Measurements from ENCODE around the gene TDP1.

The TDP1 gene

GRCh38 chr14:90045616-90046015 is 89.9 kb downstream of the TDP1 start:
- Histone ChIP-seq H2AFZ (ENCODE audit: low read length, unreplicated experiment) (no peak overlapping the region), H3K4me3 (ENCODE audit: low read depth, low read length) (no peak overlapping the region), H3K79me2 (ENCODE audit: control insufficient read depth, insufficient read depth, low read length, unreplicated experiment) (no peaks in the 10 kb centered on the region), H3K36me3 (ENCODE audit: insufficient read depth, low read length) (no peaks in the 10 kb centered on the region), H3K27ac (ENCODE audit: low read depth, low read length) (no peak overlapping the region), H3K4me1 (ENCODE audit: control insufficient read depth, insufficient read depth, low read length, unreplicated experiment) (no peaks in the 10 kb centered on the region), H3K27me3 (ENCODE audit: insufficient read depth, low read length) (peaks cover 1% of the 10 kb centered on the region; the same call in 1 of the 2 replicates)

GRCh38 chr14:90049390-90049789 is 93.7 kb downstream of the TDP1 start:
- Histone ChIP-seq H3K36me3 (ENCODE audit: insufficient read depth, low read length) (no peaks in the 10 kb centered on the region), H3K79me2 (ENCODE audit: control insufficient read depth, insufficient read depth, low read length, unreplicated experiment) (no peaks in the 10 kb centered on the region), H3K4me1 (ENCODE audit: control insufficient read depth, insufficient read depth, low read length, unreplicated experiment) (peaks cover 9% of the 10 kb centered on the region), H3K27ac (ENCODE audit: low read depth, low read length) (no peak overlapping the region), H3K27me3 (ENCODE audit: insufficient read depth, low read length) (peaks cover 20% of the 10 kb centered on the region; the same call in 1 of the 2 replicates), H3K4me3 (ENCODE audit: low read depth, low read length) (no peak overlapping the region), H2AFZ (ENCODE audit: low read length, unreplicated experiment) (no peak overlapping the region)

- Histone ChIP-seq H3K36me3 (ENCODE audit: insufficient read depth, low read length) (no peaks in the 10 kb centered on the region), H3K27ac (ENCODE audit: low read depth, low read length) (no peak overlapping the region), H3K27me3 (ENCODE audit: insufficient read depth, low read length) (peaks cover 28% of the 10 kb centered on the region; the same call in 1 of the 2 replicates), H3K4me1 (ENCODE audit: control insufficient read depth, insufficient read depth, low read length, unreplicated experiment) (peaks cover 9% of the 10 kb centered on the region), H2AFZ (ENCODE audit: low read length, unreplicated experiment) (no peak overlapping the region), H3K79me2 (ENCODE audit: control insufficient read depth, insufficient read depth, low read length, unreplicated experiment) (no peaks in the 10 kb centered on the region), H3K4me3 (ENCODE audit: low read depth, low read length) (no peak overlapping the region)
Observed at GRCh38 chr14:90050271-90050670, 94.5 kb downstream of the TDP1 start.

- Histone ChIP-seq H3K27me3 (ENCODE audit: insufficient read depth, low read length) (peaks cover 50% of the 10 kb centered on the region), H3K79me2 (ENCODE audit: control insufficient read depth, insufficient read depth, low read length, unreplicated experiment) (no peaks in the 10 kb centered on the region), H2AFZ (ENCODE audit: low read length, unreplicated experiment) (no peak overlapping the region), H3K4me1 (ENCODE audit: control insufficient read depth, insufficient read depth, low read length, unreplicated experiment) (peaks cover 9% of the 10 kb centered on the region), H3K36me3 (ENCODE audit: insufficient read depth, low read length) (no peaks in the 10 kb centered on the region), H3K27ac (ENCODE audit: low read depth, low read length) (no peak overlapping the region), H3K4me3 (ENCODE audit: low read depth, low read length) (no peak overlapping the region)
Observed at GRCh38 chr14:90053044-90053443, 97.3 kb downstream of the TDP1 start.

- Histone ChIP-seq H3K27me3 (ENCODE audit: insufficient read depth, low read length) (peaks cover 68% of the 10 kb centered on the region), H3K27ac (ENCODE audit: low read depth, low read length) (no peak overlapping the region), H3K4me1 (ENCODE audit: control insufficient read depth, insufficient read depth, low read length, unreplicated experiment) (peaks cover 9% of the 10 kb centered on the region), H3K79me2 (ENCODE audit: control insufficient read depth, insufficient read depth, low read length, unreplicated experiment) (no peaks in the 10 kb centered on the region), H2AFZ (ENCODE audit: low read length, unreplicated experiment) (no peak overlapping the region), H3K4me3 (ENCODE audit: low read depth, low read length) (no peak overlapping the region), H3K36me3 (ENCODE audit: insufficient read depth, low read length) (no peaks in the 10 kb centered on the region)
Observed at GRCh38 chr14:90054803-90055202, 99.1 kb downstream of the TDP1 start.

GRCh38 chr14:90056826-90057225 is 101.1 kb downstream of the TDP1 start:
- Histone ChIP-seq H3K27ac (ENCODE audit: low read depth, low read length) (no peak overlapping the region), H3K4me1 (ENCODE audit: control insufficient read depth, insufficient read depth, low read length, unreplicated experiment) (peaks cover 9% of the 10 kb centered on the region), H3K36me3 (ENCODE audit: insufficient read depth, low read length) (no peaks in the 10 kb centered on the region), H3K27me3 (ENCODE audit: insufficient read depth, low read length) (peaks cover 76% of the 10 kb centered on the region), H3K4me3 (ENCODE audit: low read depth, low read length) (no peak overlapping the region), H2AFZ (ENCODE audit: low read length, unreplicated experiment) (no peak overlapping the region), H3K79me2 (ENCODE audit: control insufficient read depth, insufficient read depth, low read length, unreplicated experiment) (no peaks in the 10 kb centered on the region)

GRCh38 chr14:90058876-90059458 is 103.2 kb downstream of the TDP1 start:
- Histone ChIP-seq H3K4me3 (ENCODE audit: low read depth, low read length) (no peak overlapping the region), H3K36me3 (ENCODE audit: insufficient read depth, low read length) (no peaks in the 10 kb centered on the region), H3K79me2 (ENCODE audit: control insufficient read depth, insufficient read depth, low read length, unreplicated experiment) (no peaks in the 10 kb centered on the region), H3K27ac (ENCODE audit: low read depth, low read length) (no peak overlapping the region), H3K27me3 (ENCODE audit: insufficient read depth, low read length) (peaks cover 88% of the 10 kb centered on the region), H2AFZ (ENCODE audit: low read length, unreplicated experiment) (no peak overlapping the region), H3K4me1 (ENCODE audit: control insufficient read depth, insufficient read depth, low read length, unreplicated experiment) (no peaks in the 10 kb centered on the region)

GRCh38 chr14:90060312-90060964 is 104.7 kb downstream of the TDP1 start:
- peak overlapping the region; percentile 79 for H2AFZ ChIP-seq (ENCODE audit: low read length, unreplicated experiment)

GRCh38 chr14:90060965-90061684 is 105.4 kb downstream of the TDP1 start:
- Histone ChIP-seq H3K4me3 (ENCODE audit: low read depth, low read length) (peak overlapping the region; percentile 73), H3K36me3 (ENCODE audit: insufficient read depth, low read length) (no peaks in the 10 kb centered on the region), H3K27ac (ENCODE audit: low read depth, low read length) (no peak overlapping the region), H3K27me3 (ENCODE audit: insufficient read depth, low read length) (peaks cover 92% of the 10 kb centered on the region), H3K79me2 (ENCODE audit: control insufficient read depth, insufficient read depth, low read length, unreplicated experiment) (no peaks in the 10 kb centered on the region), H3K4me1 (ENCODE audit: control insufficient read depth, insufficient read depth, low read length, unreplicated experiment) (no peaks in the 10 kb centered on the region), H2AFZ (ENCODE audit: low read length, unreplicated experiment) (no peak overlapping the region)

More at GRCh38 chr14:90060312-90060964, 104.7 kb downstream of the TDP1 start:
- Histone ChIP-seq H3K4me1 (ENCODE audit: control insufficient read depth, insufficient read depth, low read length, unreplicated experiment) (no peaks in the 10 kb centered on the region), H3K27me3 (ENCODE audit: insufficient read depth, low read length) (peaks cover 93% of the 10 kb centered on the region), H3K79me2 (ENCODE audit: control insufficient read depth, insufficient read depth, low read length, unreplicated experiment) (no peaks in the 10 kb centered on the region), H3K36me3 (ENCODE audit: insufficient read depth, low read length) (no peaks in the 10 kb centered on the region), H3K4me3 (ENCODE audit: low read depth, low read length) (peak overlapping the region; percentile 73), H3K27ac (ENCODE audit: low read depth, low read length) (no peak overlapping the region)

- no peak within 1 kb of the TSS for H3K27ac ChIP-seq (ENCODE audit: low read depth, low read length)
- H3K79me2 ChIP-seq (ENCODE audit: control insufficient read depth, insufficient read depth, low read length, unreplicated experiment) = no peaks in the 10 kb centered on the region
- peaks cover 93% of the 10 kb centered on the region for H3K27me3 ChIP-seq (ENCODE audit: insufficient read depth, low read length)
- no peaks in the 10 kb centered on the region for H3K36me3 ChIP-seq (ENCODE audit: insufficient read depth, low read length)
- H2AFZ ChIP-seq (ENCODE audit: low read length, unreplicated experiment) = no peak within 1 kb of the TSS
- peak within 1 kb of the TSS; percentile 73 for H3K4me3 ChIP-seq (ENCODE audit: low read depth, low read length)
- H3K4me1 ChIP-seq (ENCODE audit: control insufficient read depth, insufficient read depth, low read length, unreplicated experiment) = no peaks in the 10 kb centered on the region
Observed at GRCh38 chr14:90061685-90062126, 106.0 kb downstream of the TDP1 start, which contains the start of gene KCNK13. TSS of gene KCNK13 (plus strand) at chr14:90061994. CDS start at chr14:90062206, 212 bp downstream.
